C4-2B (cell line): Measurements from ENCODE around the gene TCF19.

Experiments
- ZFX ChIP-seq: fragments of 450-650 bp; IDR thresholded peaks from 2 replicates; pipeline ENCODE4 v1.6.1; 2017
- TF ChIP-seq, protein P1 (sequence below): fragments of 450-650 bp; conservative IDR thresholded peaks from 2 replicates; pipeline ENCODE4 v1.5.1; 2017; ENCODE audit warnings: mild to moderate bottlenecking

GRCh38 chr6:31209137-31209536, 50.7 kb downstream of the TCF19 start:
- TF ChIP-seq, protein P1, sequence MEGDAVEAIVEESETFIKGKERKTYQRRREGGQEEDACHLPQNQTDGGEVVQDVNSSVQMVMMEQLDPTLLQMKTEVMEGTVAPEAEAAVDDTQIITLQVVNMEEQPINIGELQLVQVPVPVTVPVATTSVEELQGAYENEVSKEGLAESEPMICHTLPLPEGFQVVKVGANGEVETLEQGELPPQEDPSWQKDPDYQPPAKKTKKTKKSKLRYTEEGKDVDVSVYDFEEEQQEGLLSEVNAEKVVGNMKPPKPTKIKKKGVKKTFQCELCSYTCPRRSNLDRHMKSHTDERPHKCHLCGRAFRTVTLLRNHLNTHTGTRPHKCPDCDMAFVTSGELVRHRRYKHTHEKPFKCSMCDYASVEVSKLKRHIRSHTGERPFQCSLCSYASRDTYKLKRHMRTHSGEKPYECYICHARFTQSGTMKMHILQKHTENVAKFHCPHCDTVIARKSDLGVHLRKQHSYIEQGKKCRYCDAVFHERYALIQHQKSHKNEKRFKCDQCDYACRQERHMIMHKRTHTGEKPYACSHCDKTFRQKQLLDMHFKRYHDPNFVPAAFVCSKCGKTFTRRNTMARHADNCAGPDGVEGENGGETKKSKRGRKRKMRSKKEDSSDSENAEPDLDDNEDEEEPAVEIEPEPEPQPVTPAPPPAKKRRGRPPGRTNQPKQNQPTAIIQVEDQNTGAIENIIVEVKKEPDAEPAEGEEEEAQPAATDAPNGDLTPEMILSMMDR: no peak
- TF ChIP-seq ZFX: no peak
